NCI-H2029 (cell line): ENCODE data around the gene NOSTRIN.
"Not testable (repeated sequence)": the region's sequence is repeated elsewhere in the genome, so short reads cannot be mapped to it uniquely, and the experiment has no call there.

Experiments used
- DNase-seq: peaks from one replicate; lab custom pipeline; 2025; lab: John Stamatoyannopoulos, UW

The NOSTRIN gene

GRCh38 chr2:168801961-168802858, at the start of gene NOSTRIN:
NOSTRIN (plus strand) TSS chr2:168802637; CDS start chr2:168802647, 10 bp downstream.
- no peak for DNase-seq

- no peak for DNase-seq
Observed at GRCh38 chr2:168753765-168754329, 48.6 kb upstream of the NOSTRIN start.

GRCh38 chr2:168757223-168757622, 45.2 kb upstream of the NOSTRIN start:
- DNase-seq: no peak

- DNase-seq: peak; percentile 21
Observed at GRCh38 chr2:168758970-168759820, 43.2 kb upstream of the NOSTRIN start.

GRCh38 chr2:168765401-168765800, 37.0 kb upstream of the NOSTRIN start:
- no peak for DNase-seq

GRCh38 chr2:168766600-168766999, 35.8 kb upstream of the NOSTRIN start:
- DNase-seq: no peak

GRCh38 chr2:168767258-168767657, 35.2 kb upstream of the NOSTRIN start:
- DNase-seq: no peak

GRCh38 chr2:168768357-168768756, 34.1 kb upstream of the NOSTRIN start:
- DNase-seq: not testable (repeated sequence)

GRCh38 chr2:168770796-168771195, 31.6 kb upstream of the NOSTRIN start:
- no peak for DNase-seq

- no peak for DNase-seq
Observed at GRCh38 chr2:168772704-168773103, 29.7 kb upstream of the NOSTRIN start.

- DNase-seq: no peak
Observed at GRCh38 chr2:168773128-168773527, 29.3 kb upstream of the NOSTRIN start.

- peak; percentile 67 for DNase-seq
Observed at GRCh38 chr2:168773719-168774521, 28.5 kb upstream of the NOSTRIN start.

- no peak for DNase-seq
Observed at GRCh38 chr2:168775837-168776236, 26.6 kb upstream of the NOSTRIN start.

- no peak for DNase-seq
Observed at GRCh38 chr2:168780669-168781071, 21.8 kb upstream of the NOSTRIN start.

GRCh38 chr2:168781191-168781817, 21.1 kb upstream of the NOSTRIN start:
- DNase-seq: no peak

GRCh38 chr2:168782271-168782670, 20.2 kb upstream of the NOSTRIN start:
- no peak for DNase-seq

- no peak for DNase-seq
Observed at GRCh38 chr2:168784993-168785392, 17.4 kb upstream of the NOSTRIN start.

- no peak for DNase-seq
Observed at GRCh38 chr2:168787098-168787781, 15.2 kb upstream of the NOSTRIN start.

GRCh38 chr2:168787782-168788376, 14.6 kb upstream of the NOSTRIN start:
- DNase-seq: no peak

GRCh38 chr2:168789776-168790175, 12.7 kb upstream of the NOSTRIN start:
- no peak for DNase-seq
